K562 (cell line): ENCODE data around the gene PIGN. TPM values are rescaled to one million over a fixed set of nuclear protein-coding genes. Genes with fewer than 3 reads are reported as not detected.

Source experiments
- ATF3 ChIP-seq, 2 experiments: fragments of 450-650 bp in 1 of 2; sonication (generic) in 1 of 2; formaldehyde crosslinking in 1 of 2; IDR thresholded peaks in 1 of 2; conservative IDR thresholded peaks in 1 of 2; 2 replicates each; pipeline versions ENCODE4 v1.6.1 to v1.8.1; 2016 to 2023; ENCODE audit warnings: mild to moderate bottlenecking in 2 of 2, moderate library complexity in 2 of 2, inconsistent platforms in 1 of 2, missing genetic modification reagents in 1 of 2
- CTBP1 ChIP-seq: fragments of 450-650 bp; IDR thresholded peaks from 2 replicates; pipeline ENCODE4 v1.6.1; 2016; ENCODE audit warnings: borderline replicate concordance
- ERF ChIP-seq: fragments of 450-650 bp; formaldehyde crosslinking; IDR thresholded peaks from 2 replicates; pipeline ENCODE4 v1.4.0; 2020; ENCODE audit warnings: mild to moderate bottlenecking, mixed read lengths
- HEY1 ChIP-seq: fragments of 250-450 bp; sonication (Bioruptor Pico); IDR thresholded peaks from 2 replicates; pipeline ENCODE4 v1.5.0; 2020; ENCODE audit warnings: mild to moderate bottlenecking, moderate library complexity, borderline replicate concordance
- L3MBTL2 ChIP-seq: fragments of 450-650 bp; IDR thresholded peaks from 2 replicates; pipeline ENCODE4 v1.6.1; 2016; ENCODE audit warnings: mild to moderate bottlenecking, moderate library complexity
- MGA ChIP-seq: fragments of 450-650 bp; IDR thresholded peaks from 2 replicates; pipeline ENCODE4 v1.6.1; 2016; ENCODE audit warnings: mild to moderate bottlenecking, moderate library complexity
- NFATC3 ChIP-seq: fragments of 450-650 bp; IDR thresholded peaks from 2 replicates; pipeline ENCODE4 v1.6.1; 2017; ENCODE audit warnings: mild to moderate bottlenecking
- NKRF ChIP-seq: fragments of 450-650 bp; IDR thresholded peaks from 2 replicates; pipeline ENCODE4 v1.6.1; 2016; ENCODE audit warnings: borderline replicate concordance
- SMAD2 ChIP-seq: fragments of 150-350 bp; IDR thresholded peaks from 2 replicates; pipeline ENCODE4 v1.6.1; 2014; ENCODE audit warnings: low read depth, mild to moderate bottlenecking, low read length
- TEAD1 ChIP-seq, 2 experiments: fragments of 450-650 bp in 1 of 2; sonication (generic) in 1 of 2; formaldehyde crosslinking; IDR thresholded peaks; 2 replicates each; pipeline versions ENCODE4 v1.4.0 to v1.8.0; 2020 to 2022; ENCODE audit warnings: mild to moderate bottlenecking in 2 of 2, missing genetic modification reagents in 1 of 2
- ZBTB7A ChIP-seq: IDR thresholded peaks from 2 replicates; pipeline ENCODE4 v1.6.1; 2011; ENCODE audit warnings: low read depth, mild to moderate bottlenecking, low read length, moderate library complexity, borderline replicate concordance; ENCODE audit not compliant: control insufficient read depth
- ZNF316 ChIP-seq: fragments of 450-650 bp; IDR thresholded peaks from 2 replicates; pipeline ENCODE4 v1.6.1; 2016
- ZNF436 ChIP-seq: fragments of 250-450, 450-650 bp; sonication (Bioruptor Pico); formaldehyde crosslinking; IDR thresholded peaks from 2 replicates; pipeline ENCODE4 v1.7.0; 2020; ENCODE audit warnings: mild to moderate bottlenecking
- ZNF644 ChIP-seq: fragments of 200-800 bp; sonication (Bioruptor generic); IDR thresholded peaks from 2 replicates; pipeline ENCODE4 v1.6.1; 2016; ENCODE audit warnings: low read depth, missing genetic modification characterization, missing compliant biosample characterization
- polyA plus RNA-seq, 8 experiments: library from polyadenylated mRNA; depleted of rRNA in 4 of 8; stranded (reverse) in 5 of 8; unstranded in 3 of 8; fragments of >200 nt; fragmentation: Nextera tagmentation in 2 of 8; fragmentation: Illumina TruSeq in 1 of 8; extraction: Ambion mirVana in 2 of 8; extraction: Trizol in 1 of 8; gene quantifications; 2 replicates each; pipeline versions ENCODE4 v1.2.1 to v1.2.3, GENCODE V29; 2011 to 2014; ENCODE audit warnings: inconsistent platforms in 1 of 8, missing spikeins in 1 of 8
- total RNA-seq, 7 experiments: library from RNA; depleted of rRNA in 6 of 7; stranded (reverse); fragments of >200 nt in 6 of 7; fragmentation: Illumina TruSeq in 2 of 7; extraction: Trizol in 2 of 7; gene quantifications; 2 replicates each; pipeline versions ENCODE4 v1.2.1 to v1.2.3, GENCODE V29; 2011 to 2021; ENCODE audit warnings: low replicate concordance in 1 of 7

The PIGN gene
- total and polyA plus RNA-seq, 9 of the 15 experiments (the other 6 are each of a cell fraction or from before 2014, with no cell fraction given) = 9.9 to 25.6 (median 17.3) TPM

- TF ChIP-seq NKRF = peak; percentile 75
- TF ChIP-seq ZNF644 (tag) = 0 out of 2 replicates have a peak, but pooled peaks have one; percentile 47
- TF ChIP-seq NFATC3 = no peak
- TF ChIP-seq MGA = peak; percentile 12; the same call in 1 of the 2 replicates
- 0 out of 2 replicates have a peak, but pooled peaks have one; percentile 2 for TF ChIP-seq ZNF316
- no peak for TF ChIP-seq SMAD2
- no peak for TF ChIP-seq ZBTB7A
- no peak for TF ChIP-seq HEY1 (CRISPR knock-in tag)
- TF ChIP-seq CTBP1 = peak; percentile 36; the same call in 1 of the 2 replicates
- TF ChIP-seq ATF3 (IDR thresholded peaks at IDR 0.05) = no peak
- 0 out of 2 replicates have a peak, but pooled peaks have one; percentile 30 for TF ChIP-seq ATF3 (CRISPR knock-in tag; conservative IDR thresholded peaks at IDR 0.05)
- TF ChIP-seq TEAD1 (CRISPR knock-in tag; IDR thresholded peaks at IDR 0.05) = peak in 1 of 2 experiments; percentile 45; a peak in 1 of 4 replicates
- TF ChIP-seq ERF (CRISPR knock-in tag) = no peak
- no peak for TF ChIP-seq ZNF436 (CRISPR knock-in tag)
- peak; percentile 46; the same call in 1 of the 2 replicates for TF ChIP-seq L3MBTL2
These were observed 420 bp downstream of the PIGN start (continued) for GRCh38 chr18:62186499-62186773.
